AG04450 (cell line): ENCODE data around the gene ARHGAP6. TPM values are rescaled to one million over a fixed set of nuclear protein-coding genes. Genes with fewer than 3 reads are reported as not detected.
A peak's percentile ranks its signal among the peaks of the same experiment; 100 is the strongest.

Experiments used
- CTCF ChIA-PET: fragments of 300-600, 350-600 bp; formaldehyde crosslinking; extraction: SDS; loops from one replicate; lab custom pipeline; 2022; ENCODE audit warnings: antibody characterized with exemption, inconsistent platforms; lab: Charles Lee
- POLR2A ChIA-PET: fragments of 350-600 bp; formaldehyde crosslinking; extraction: SDS; loops from one replicate; lab custom pipeline; 2021; ENCODE audit warnings: antibody characterized with exemption, inconsistent platforms; lab: Yijun Ruan, JAX
- DNase-seq: peaks from one replicate; pipeline ENCODE4 v3.0.0-alpha.2; 2011; ENCODE audit warnings: low read depth, low spot score
- H3K27ac ChIP-seq: one replicate; pipeline ENCODE4 v1.5.1; 2012; ENCODE audit warnings: low read depth, low read length, control low read depth
- H3K27me3 ChIP-seq: one replicate; pipeline ENCODE4 v1.6.0; 2012; ENCODE audit warnings: low read length; ENCODE audit not compliant: control insufficient read depth, insufficient read depth
- H3K4me3 ChIP-seq: 2 replicates; pipeline ENCODE4 v1.5.1; 2011; ENCODE audit warnings: mild to moderate bottlenecking, low read depth, low read length, control low read depth
- H3K9me3 ChIP-seq: 2 replicates; pipeline ENCODE4 v1.5.1; 2012; ENCODE audit warnings: low read length; ENCODE audit not compliant: control insufficient read depth, insufficient read depth
- CTCF ChIP-seq: IDR thresholded peaks from 2 replicates; pipeline ENCODE4 v1.5.1; 2011; ENCODE audit warnings: low read depth, low read length, control low read depth, inconsistent platforms
- polyA plus RNA-seq: library from polyadenylated mRNA; depleted of rRNA; stranded (reverse); fragments of >200 nt; gene quantifications from 2 replicates; pipeline ENCODE4 v1.2.3, GENCODE V29; 2011

ARHGAP6 gene
- polyA plus RNA-seq, 1 experiment = 4.0 TPM

GRCh38 chrX:11434607-11435006, 231.1 kb downstream of the ARHGAP6 start:
- H3K9me3 ChIP-seq = no peaks in the 10 kb centered on the region
- CTCF ChIA-PET = no interaction called here
- DNase-seq = no peak
- POLR2A ChIA-PET = no interaction called here
- no peak overlapping the region for H3K4me3 ChIP-seq
- H3K27me3 ChIP-seq = no peaks in the 10 kb centered on the region
- no peak for TF ChIP-seq CTCF
- H3K27ac ChIP-seq = no peak overlapping the region

GRCh38 chrX:11431786-11432185, 233.9 kb downstream of the ARHGAP6 start:
- Histone ChIP-seq H3K27me3 (no peaks in the 10 kb centered on the region), H3K4me3 (no peak overlapping the region), H3K9me3 (no peaks in the 10 kb centered on the region), H3K27ac (no peak overlapping the region)
- ChIA-PET CTCF (no interaction called here), POLR2A (interaction anchor here (1.1 kb wide), 1 partner anchor 9 kb away, joined by 5 read pairs; no protein-coding TSS in a partner anchor)
- DNase-seq = no peak
- TF ChIP-seq CTCF = no peak

- ChIA-PET POLR2A (no interaction called here), CTCF (no interaction called here)
- Histone ChIP-seq H3K27me3 (no peaks in the 10 kb centered on the region), H3K4me3 (no peak overlapping the region), H3K9me3 (no peaks in the 10 kb centered on the region), H3K27ac (no peak overlapping the region)
- DNase-seq = no peak
- TF ChIP-seq CTCF = no peak
Observed at GRCh38 chrX:11430271-11430670, 235.4 kb downstream of the ARHGAP6 start.

- DNase-seq = no peak
- TF ChIP-seq CTCF = no peak
- Histone ChIP-seq H3K27me3 (no peaks in the 10 kb centered on the region), H3K27ac (no peak overlapping the region), H3K4me3 (no peak overlapping the region), H3K9me3 (no peaks in the 10 kb centered on the region)
- POLR2A ChIA-PET = no interaction called here
- CTCF ChIA-PET = no interaction called here
Observed at GRCh38 chrX:11429538-11430085, 236.1 kb downstream of the ARHGAP6 start.

GRCh38 chrX:11427453-11428071, 238.2 kb downstream of the ARHGAP6 start:
- POLR2A ChIA-PET = no interaction called here
- Histone ChIP-seq H3K27ac (no peak overlapping the region), H3K27me3 (no peaks in the 10 kb centered on the region), H3K4me3 (peak overlapping the region; percentile 63), H3K9me3 (no peaks in the 10 kb centered on the region)
- no peak for DNase-seq
- CTCF ChIA-PET = no interaction called here
- peak; percentile 45 for TF ChIP-seq CTCF
